ENCODE measurements around the gene MGAM2. TPM values are rescaled to one million over a fixed set of nuclear protein-coding genes. Genes with fewer than 3 reads are reported as not detected.

Gene MGAM2
- total and polyA plus RNA-seq, 2 of the 8 experiments (the other 6 are each of a cell fraction or from before 2014, with no cell fraction given): 0.02 TPM; not detected in 1

- FAIRE-seq (no peak), DNase-seq (ENCODE audit: low read depth in 1 of 2, low spot score in 2 of 2) (no peak)
- Histone ChIP-seq H3K23ac (ENCODE audit: insufficient read length) (no peak overlapping the region), H3K27ac (ENCODE audit: low read depth, low read length) (no peak overlapping the region), H3K36me3 (ENCODE audit: control insufficient read depth in 2 of 4, insufficient read depth in 4 of 4, low read length in 3 of 4) (no peaks in the 10 kb centered on the region), H3K18ac (ENCODE audit: extremely low read depth, low read length) (no peak overlapping the region), H3K4ac (replicated peaks; ENCODE audit: insufficient read length, low read depth, low read length) (no peak overlapping the region), H3K4me3 (ENCODE audit: extremely low read depth in 1 of 4, insufficient read depth in 2 of 4, low read depth in 3 of 4, low read length in 4 of 4) (no peak overlapping the region), H2BK15ac (ENCODE audit: low read length) (no peak overlapping the region), H3K79me1 (ENCODE audit: low read depth, low read length) (no peaks in the 10 kb centered on the region), H3K4me2 (ENCODE audit: insufficient read depth in 1 of 2, low read depth in 2 of 2, low read length in 2 of 2) (no peak overlapping the region), H3K23me2 (ENCODE audit: low read depth, low read length) (peaks cover 5% of the 10 kb centered on the region; the same call in 1 of the 2 replicates), H2AK5ac (ENCODE audit: low read depth, low read length) (no peak overlapping the region), H4K8ac (ENCODE audit: extremely low read depth, insufficient read depth, low read length) (no peak overlapping the region), H3K9ac (replicated peaks in 1 of 4; ENCODE audit: extremely low read depth in 1 of 4, low read depth in 3 of 4, low read length in 3 of 4) (no peak overlapping the region), H4K91ac (replicated peaks; ENCODE audit: insufficient read length, low read length) (no peak overlapping the region), H2BK12ac (ENCODE audit: low read depth, low read length) (no peak overlapping the region), H3K4me1 (replicated peaks in 1 of 4; ENCODE audit: control insufficient read depth in 3 of 4, insufficient read depth in 4 of 4, low read length in 3 of 4) (no peaks in the 10 kb centered on the region), H3K9me3 (ENCODE audit: insufficient read depth in 2 of 2, low read depth in 1 of 2, low read length in 1 of 2) (no peaks in the 10 kb centered on the region), H4K20me1 (replicated peaks in 1 of 2; ENCODE audit: control insufficient read depth in 1 of 2, insufficient read depth in 2 of 2, low read length in 2 of 2) (peaks cover 0 to 4% of the 10 kb centered on the region in 2 experiments), H3K27me3 (replicated peaks in 1 of 4; ENCODE audit: control insufficient read depth in 3 of 4, extremely low read depth in 1 of 4, insufficient read depth in 3 of 4, low read length in 3 of 4) (no peaks in the 10 kb centered on the region), H2BK5ac (ENCODE audit: low read depth, low read length) (no peak overlapping the region), H4K5ac (ENCODE audit: insufficient read length, low read depth, low read length) (no peak overlapping the region), H2BK120ac (replicated peaks; ENCODE audit: low read depth, low read length) (no peak overlapping the region), H3K14ac (ENCODE audit: insufficient read length) (no peak overlapping the region), H3K56ac (replicated peaks; ENCODE audit: insufficient read length, low read depth, low read length) (no peak overlapping the region), H2AFZ (ENCODE audit: low read length) (no peak overlapping the region), H2BK20ac (ENCODE audit: low read length) (no peak overlapping the region), H3K79me2 (ENCODE audit: control insufficient read depth in 1 of 2, insufficient read depth in 2 of 2, low read length in 2 of 2) (no peaks in the 10 kb centered on the region)
- 86% methylated on average over 4 of the region's 4 CpGs; no CpG with 5 or more reads in 1 of the 2 experiments for whole genome bisulfite sequencing, 2 experiments (ENCODE audit: extremely low coverage in 1 of 2, insufficient coverage in 1 of 2, insufficient read length in 1 of 2, insufficient replicate concordance in 2 of 2, low coverage in 1 of 2, low lambda C conversion rate in 2 of 2, missing lambda C conversion rate in 1 of 2)
- POLR2A ChIA-PET (ENCODE audit: partially characterized antibody): no interaction called here
- CTCF ChIA-PET (ENCODE audit: partially characterized antibody): interaction anchor here (1.4 to 1.8 kb wide), 3 partner anchors 8 to 111 kb away, joined by 3 to 6 read pairs (median 4); no protein-coding TSS in a partner anchor
- TF ChIP-seq KDM5A (IDR thresholded peaks at IDR 0.05; ENCODE audit: low read length): no peak
- TF ChIP-seq MAX (IDR thresholded peaks at IDR 0.05): no peak
- no peak for TF ChIP-seq GABPA (IDR thresholded peaks at IDR 0.05; ENCODE audit: borderline replicate concordance, insufficient read depth, low read length)
- no peak for TF ChIP-seq SUZ12 (IDR thresholded peaks at IDR 0.05; ENCODE audit: low read length)
- no peak for TF ChIP-seq SP1 (IDR thresholded peaks at IDR 0.05; ENCODE audit: low read depth, low read length)
- no peak for TF ChIP-seq FOSL1 (IDR thresholded peaks at IDR 0.05; ENCODE audit: insufficient read depth, low read depth, low read length)
- no peak for TF ChIP-seq E2F6 (IDR thresholded peaks at IDR 0.05)
- no peak for TF ChIP-seq CREB1 (IDR thresholded peaks at IDR 0.05)
- TF ChIP-seq POLR2AphosphoS5 (IDR thresholded peaks at IDR 0.05; ENCODE audit: low read depth, low read length): no peak
Measured at GRCh38 chr7:142085428-142085827, 26.1 kb upstream of the MGAM2 start.

Measured in H1 (cell line).